HCT116 (cell line): ENCODE measurements around the gene IDH3G. TPM values are rescaled to one million over a fixed set of nuclear protein-coding genes. Genes with fewer than 3 reads are reported as not detected.

Experiments used
- ATAC-seq: fragments of 200-7000 bp; cut with Tn5 transposase; 2 replicates; pipeline ENCODE4 v1.9.1; 2020; ENCODE audit warnings: mild to moderate bottlenecking, moderate library complexity
- BruUV-seq: library from RNA; stranded (reverse); fragments of 400-500 nt; replicated peaks from 2 replicates; lab custom pipeline; 2021; lab: Mats Ljungman, UMichigan
- CTCF ChIA-PET: fragments of 300-600 bp; sonication (Branson Sonifier 250); formaldehyde crosslinking; loops from one replicate; lab custom pipeline; 2021; ENCODE audit warnings: antibody characterized with exemption; lab: Charles Lee
- POLR2A ChIA-PET: fragments of 300-600, 350-600 bp; sonication (Branson Sonifier 250); formaldehyde crosslinking; loops from one replicate; lab custom pipeline; 2021; ENCODE audit warnings: antibody characterized with exemption; lab: Charles Lee
- RAD21 ChIA-PET, 2 experiments: fragments of 300-600 bp; sonication (Branson Sonifier 250); formaldehyde crosslinking; loops; one replicate each; lab custom pipeline; 2023; ENCODE audit warnings: low total read pairs in 2 of 2; ENCODE audit not compliant: uncharacterized antibody in 2 of 2, unreplicated experiment in 2 of 2, low non-redundant PET in 1 of 2; lab: Charles Lee
- DNase-seq: peaks from one replicate; pipeline ENCODE4 v3.0.0-alpha.2; 2010; ENCODE audit warnings: low read depth, low spot score
- H2AFZ ChIP-seq: fragments of 200-600 bp; shearing (Covaris generic), sonication (generic); 2 replicates; pipeline ENCODE4 v1.6.1; 2017; ENCODE audit warnings: low read depth, mixed run types, mixed read lengths, antibody characterized with exemption, low read length; ENCODE audit not compliant: poor library complexity, severe bottlenecking
- H3K27ac ChIP-seq: 2 replicates; pipeline ENCODE4 v1.5.1; 2012; ENCODE audit warnings: low read depth, low read length
- H3K27me3 ChIP-seq: fragments of 200-600 bp; sonication (generic); 2 replicates; pipeline ENCODE4 v1.6.1; 2016; ENCODE audit warnings: mixed run types, low read length, mixed read lengths; ENCODE audit not compliant: insufficient read depth
- H3K36me3 ChIP-seq, 2 experiments: fragments of 200-500 bp in 1 of 2; fragments of 200-600 bp in 1 of 2; sonication (Bioruptor generic) in 1 of 2; sonication (generic) in 1 of 2; 2 replicates each; pipeline versions ENCODE4 v1.5.1 to v1.6.1; 2014 to 2016; ENCODE audit warnings: low read length in 2 of 2, inconsistent platforms in 1 of 2, mixed read lengths in 1 of 2, mixed run types in 1 of 2; ENCODE audit not compliant: insufficient read depth in 2 of 2, control insufficient read depth in 1 of 2
- H3K4me1 ChIP-seq, 2 experiments: fragments of 200-600 bp in 1 of 2; sonication (generic) in 1 of 2; 2 replicates each; pipeline versions ENCODE4 v1.5.1 to v1.6.1; 2012 to 2017; ENCODE audit warnings: low read length in 2 of 2, inconsistent platforms in 1 of 2, mild to moderate bottlenecking in 1 of 2, mixed read lengths in 1 of 2, mixed run types in 1 of 2, moderate library complexity in 1 of 2; ENCODE audit not compliant: insufficient read depth in 2 of 2, control insufficient read depth in 1 of 2
- H3K4me2 ChIP-seq: fragments of 200-600 bp; sonication (generic); 2 replicates; pipeline ENCODE4 v1.6.1; 2017; ENCODE audit warnings: mixed run types, low read length, mixed read lengths
- H3K4me3 ChIP-seq, 2 experiments: fragments of 200-600 bp in 1 of 2; sonication (generic) in 1 of 2; replicated peaks in 1 of 2; 2 replicates each; pipeline ENCODE4 v1.5.1; 2011 to 2016; ENCODE audit warnings: low read length in 2 of 2, control low read depth in 1 of 2, low read depth in 1 of 2, mild to moderate bottlenecking in 1 of 2, mixed read lengths in 1 of 2, mixed run types in 1 of 2
- H3K79me2 ChIP-seq: fragments of 200-600 bp; sonication (generic); 2 replicates; pipeline ENCODE4 v1.6.1; 2017; ENCODE audit warnings: mild to moderate bottlenecking, mixed run types, low read length, moderate library complexity, mixed read lengths; ENCODE audit not compliant: insufficient read depth
- H3K9ac ChIP-seq: fragments of 200-600 bp; sonication (generic); 2 replicates; pipeline ENCODE4 v1.6.1; 2016; ENCODE audit warnings: low read length, mixed read lengths
- H3K9me2 ChIP-seq: fragments of 200-600 bp; sonication (generic), shearing (Covaris generic); 2 replicates; pipeline ENCODE4 v1.6.1; 2017; ENCODE audit warnings: mixed run types, mild to moderate bottlenecking, moderate library complexity; ENCODE audit not compliant: insufficient read depth
- H3K9me3 ChIP-seq, 2 experiments: fragments of 200-500 bp in 1 of 2; fragments of 200-600 bp in 1 of 2; sonication (Bioruptor generic) in 1 of 2; sonication (generic) in 1 of 2; 2 replicates each; pipeline ENCODE4 v1.6.1; 2014 to 2017; ENCODE audit warnings: low read length in 2 of 2, mixed read lengths in 2 of 2, inconsistent platforms in 1 of 2, low read depth in 1 of 2, mild to moderate bottlenecking in 1 of 2, mixed run types in 1 of 2, moderate library complexity in 1 of 2; ENCODE audit not compliant: control insufficient read depth in 1 of 2, insufficient read depth in 1 of 2
- H4K20me1 ChIP-seq: fragments of 200-600 bp; sonication (generic), shearing (Covaris generic); 2 replicates; pipeline ENCODE4 v1.6.1; 2017; ENCODE audit warnings: mixed run types, mild to moderate bottlenecking, moderate library complexity; ENCODE audit not compliant: insufficient read depth
- ATF3 ChIP-seq: IDR thresholded peaks from 2 replicates; pipeline ENCODE4 v1.6.1; 2012
- CBX3 ChIP-seq: IDR thresholded peaks from 2 replicates; pipeline ENCODE4 v1.6.1; 2012; ENCODE audit warnings: low read depth
- CEBPB ChIP-seq: IDR thresholded peaks from 2 replicates; pipeline ENCODE4 v1.6.1; 2012; ENCODE audit warnings: low read depth
- CTCF ChIP-seq, 3 experiments: fragments of 200-600 bp in 1 of 3; sonication (generic) in 1 of 3; IDR thresholded peaks in 2 of 3; conservative IDR thresholded peaks in 1 of 3; 2 replicates each; pipeline ENCODE4 v1.5.1; 2012 to 2017; ENCODE audit warnings: low read depth in 2 of 3, low read length in 2 of 3, antibody characterized with exemption in 1 of 3, borderline replicate concordance in 1 of 3, control low read depth in 1 of 3, mild to moderate bottlenecking in 1 of 3, mixed read lengths in 1 of 3, mixed run types in 1 of 3, moderate library complexity in 1 of 3; ENCODE audit not compliant: insufficient read depth in 1 of 3
- EZH2 ChIP-seq: fragments of 200-600 bp; sonication (generic); IDR thresholded peaks from 2 replicates; pipeline ENCODE4 v1.6.1; 2017; ENCODE audit warnings: antibody characterized with exemption, mixed run types
- JUND ChIP-seq: IDR thresholded peaks from 2 replicates; pipeline ENCODE4 v1.6.1; 2012
- POLR2A ChIP-seq: IDR thresholded peaks from 2 replicates; pipeline ENCODE4 v1.7.0; 2011; ENCODE audit warnings: borderline replicate concordance; ENCODE audit not compliant: insufficient read depth, insufficient read length; ENCODE audit errors: extremely low read depth
- POLR2AphosphoS5 ChIP-seq: IDR thresholded peaks from 2 replicates; pipeline ENCODE4 v1.6.1; 2011; ENCODE audit warnings: mild to moderate bottlenecking, low read depth, low read length, moderate library complexity
- REST ChIP-seq: IDR thresholded peaks from 2 replicates; pipeline ENCODE4 v1.6.1; 2012; ENCODE audit warnings: low read depth
- SIN3A ChIP-seq: IDR thresholded peaks from 2 replicates; pipeline ENCODE4 v1.6.1; 2012; ENCODE audit warnings: low read depth
- SRF ChIP-seq: IDR thresholded peaks from 2 replicates; pipeline ENCODE4 v1.6.1; 2012; ENCODE audit warnings: low read depth
- ZNF274 ChIP-seq: fragments of 200-500 bp; sonication (Bioruptor generic); IDR thresholded peaks from 2 replicates; pipeline ENCODE4 v1.6.1; 2014; ENCODE audit warnings: mild to moderate bottlenecking, low read depth, low read length, inconsistent platforms
- intact Hi-C: fragments of 100-400 bp; cut with micrococcal nuclease; formaldehyde crosslinking; loops from 2 replicates; pipeline ENCODE4 v1.10.0; 2022
- total RNA-seq: library from RNA; stranded (reverse); gene quantifications from one replicate; pipeline ENCODE4 v1.2.1, GENCODE V29; 2021; ENCODE audit not compliant: unreplicated experiment

Gene IDH3G
- total RNA-seq, 1 experiment from 2014 or later: 49.7 TPM

GRCh38 chrX:153784325-153784967, 9.7 kb downstream of the IDH3G start:
- Histone ChIP-seq H4K20me1 (no peaks in the 10 kb centered on the region), H3K36me3 (no peaks in the 10 kb centered on the region; a peak in 1 of 4 replicates), H3K9me2 (no peaks in the 10 kb centered on the region)
- TF ChIP-seq JUND (no peak), ZNF274 (no peak), SRF (no peak), EZH2 (no peak), POLR2AphosphoS5 (no peak)
- TF ChIP-seq, all 23 proteins: peak for 0
- RAD21 ChIA-PET: no interaction called here
- no peak overlapping the region for H3K4me3 ChIP-seq
- no TSS peak for BruUV-seq
- no peak overlapping the region for H3K9ac ChIP-seq
- no peaks in the 10 kb centered on the region for H3K27me3 ChIP-seq
- H3K4me1 ChIP-seq: no peaks in the 10 kb centered on the region
- no peak overlapping the region for H3K4me2 ChIP-seq
- H3K27ac ChIP-seq: no peak overlapping the region
- CTCF ChIA-PET: no interaction called here
- intact Hi-C loops: no loop called here
- H3K9me3 ChIP-seq: no peaks in the 10 kb centered on the region
- ATAC-seq (no peak), DNase-seq (no peak)
- no peak overlapping the region for H2AFZ ChIP-seq
- H3K79me2 ChIP-seq: no peaks in the 10 kb centered on the region
- POLR2A ChIA-PET: no interaction called here

- CTCF ChIA-PET: no interaction called here
- H3K4me3 ChIP-seq: no peak overlapping the region
- H3K27me3 ChIP-seq: no peaks in the 10 kb centered on the region
- H3K36me3 ChIP-seq: no peaks in the 10 kb centered on the region; a peak in 1 of 4 replicates
- no peak overlapping the region for H3K4me2 ChIP-seq
- RAD21 ChIA-PET: no interaction called here
- H3K9me3 ChIP-seq: no peaks in the 10 kb centered on the region
- H3K79me2 ChIP-seq: no peaks in the 10 kb centered on the region
- no peaks in the 10 kb centered on the region for H3K9me2 ChIP-seq
- ATAC-seq (no peak), DNase-seq (no peak)
- H4K20me1 ChIP-seq: no peaks in the 10 kb centered on the region
- no peak overlapping the region for H3K27ac ChIP-seq
- POLR2A ChIA-PET: no interaction called here
- BruUV-seq: no TSS peak
- intact Hi-C loops: no loop called here
- no peaks in the 10 kb centered on the region for H3K4me1 ChIP-seq
- H3K9ac ChIP-seq: no peak overlapping the region
- no peak overlapping the region for H2AFZ ChIP-seq
- TF ChIP-seq CBX3 (no peak), ATF3 (no peak), REST (no peak), POLR2A (no peak), CEBPB (no peak), CTCF (IDR thresholded peaks at IDR 0.05 in 2 of 3, conservative IDR thresholded peaks at IDR 0.05 in 1 of 3; ENCODE audit: borderline replicate concordance in 1 of 3, insufficient read depth in 1 of 3, low read depth in 2 of 3, low read length in 2 of 3) (no peak), SIN3A (no peak), EZH2 (no peak)
These were observed 10.7 kb downstream of the IDH3G start for GRCh38 chrX:153783378-153784013.
